GM21825 (cell line): ENCODE results near the gene CTXND1.
"Not testable (repeated sequence)": the region's sequence is repeated elsewhere in the genome, so short reads cannot be mapped to it uniquely, and the experiment has no call there.

Source experiments
- ATAC-seq: cut with Tn5 transposase; IDR thresholded peaks from one replicate; pipeline ENCODE4 v1.9.1; 2021; ENCODE audit warnings: mild to moderate bottlenecking, moderate library complexity; ENCODE audit not compliant: unreplicated experiment

CTXND1 gene

DNA sequence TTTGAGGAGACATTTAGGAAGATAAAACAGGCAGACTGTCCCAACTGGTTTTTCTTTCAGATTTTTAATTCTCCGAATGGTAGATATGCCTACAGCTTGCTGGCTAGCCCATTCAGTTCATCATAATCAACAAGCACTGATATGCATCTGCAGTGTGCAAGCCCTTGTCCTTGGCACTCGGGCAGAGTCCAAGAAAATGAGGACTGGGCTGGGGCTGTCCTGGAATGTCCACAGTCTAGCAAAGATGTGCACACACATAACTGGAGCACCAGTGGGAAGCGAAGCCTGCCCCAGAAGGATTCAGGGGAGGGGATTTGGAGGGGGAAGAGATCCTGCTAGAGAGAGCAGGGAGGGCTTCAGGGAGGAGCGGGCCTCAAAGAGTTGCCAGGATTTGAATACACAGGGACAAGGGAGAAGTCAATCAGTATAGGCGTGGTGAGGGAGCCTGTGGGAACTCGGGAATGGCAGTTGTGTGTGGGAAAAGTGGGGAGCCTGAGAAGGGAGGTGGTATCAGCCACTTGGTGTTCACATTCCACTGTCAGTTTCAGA, 90.5 kb downstream of the CTXND1 start:
- no peak for ATAC-seq

DNA sequence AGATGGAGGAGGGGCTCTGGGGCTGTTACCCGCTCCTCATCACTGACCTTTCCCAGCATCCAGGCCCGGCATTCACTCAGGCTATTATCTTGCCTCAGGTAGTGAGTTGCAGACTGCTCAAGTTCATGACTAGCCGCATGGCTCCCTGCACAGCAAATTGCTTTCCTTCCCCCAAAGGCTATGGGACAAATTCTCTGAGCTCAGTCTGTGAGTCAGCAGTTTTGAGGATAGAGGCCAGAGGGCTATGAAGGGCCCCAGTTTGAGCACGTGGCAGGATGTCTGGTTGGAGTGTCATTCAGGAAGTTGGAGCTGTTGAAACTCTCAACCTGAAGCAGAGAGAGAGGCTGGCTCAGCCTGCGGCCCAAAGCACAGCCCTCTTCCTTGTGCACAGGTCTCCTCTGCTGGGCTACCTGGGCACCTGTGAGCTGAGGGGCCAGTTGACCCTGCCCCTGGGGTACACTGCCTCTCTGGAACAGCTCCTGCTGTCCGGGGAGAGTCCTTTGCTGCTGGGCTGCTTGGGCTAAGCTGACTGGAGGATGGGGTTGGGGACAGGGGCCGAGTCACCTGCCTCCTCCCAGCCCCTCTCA, 91.3 kb downstream of the CTXND1 start:
- peak; percentile 83 for ATAC-seq

DNA sequence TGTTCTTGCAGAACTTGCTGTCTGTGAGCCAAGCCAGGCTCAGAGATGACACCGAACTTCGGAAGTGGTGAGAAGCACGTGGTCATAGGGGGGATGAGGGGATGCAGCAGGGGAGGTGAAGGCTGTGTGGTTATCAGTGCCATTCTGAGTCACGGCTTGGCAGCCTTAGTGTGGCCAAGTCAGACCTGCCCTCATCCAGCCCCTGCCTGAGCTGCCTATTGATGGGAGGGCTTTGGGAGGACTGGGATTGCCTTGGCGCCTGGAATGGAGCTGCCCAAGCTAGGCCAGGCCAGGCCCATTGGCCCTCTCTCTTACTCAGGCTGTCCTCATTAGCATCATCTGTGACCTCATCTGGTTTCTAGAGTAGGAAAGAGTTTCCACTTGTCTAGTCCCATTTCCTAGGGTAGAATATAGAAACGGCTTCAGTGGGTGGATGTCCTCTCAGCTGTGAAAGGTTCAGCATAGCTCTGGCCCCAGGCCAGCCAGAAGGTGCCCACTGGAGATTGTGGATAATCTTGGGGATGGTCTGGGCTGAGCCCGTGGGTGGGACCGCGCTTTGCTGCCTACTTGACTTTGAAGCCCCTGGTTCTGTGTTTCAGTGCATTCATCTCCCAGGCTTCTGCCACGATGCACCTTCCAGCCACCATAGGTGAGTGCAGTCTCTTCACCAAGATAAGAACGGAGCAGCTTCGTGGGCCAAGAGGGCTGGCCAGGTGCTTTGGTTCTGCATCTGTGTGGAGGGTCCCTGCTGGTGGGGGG, 92.0 kb downstream of the CTXND1 start:
- no peak for ATAC-seq

DNA sequence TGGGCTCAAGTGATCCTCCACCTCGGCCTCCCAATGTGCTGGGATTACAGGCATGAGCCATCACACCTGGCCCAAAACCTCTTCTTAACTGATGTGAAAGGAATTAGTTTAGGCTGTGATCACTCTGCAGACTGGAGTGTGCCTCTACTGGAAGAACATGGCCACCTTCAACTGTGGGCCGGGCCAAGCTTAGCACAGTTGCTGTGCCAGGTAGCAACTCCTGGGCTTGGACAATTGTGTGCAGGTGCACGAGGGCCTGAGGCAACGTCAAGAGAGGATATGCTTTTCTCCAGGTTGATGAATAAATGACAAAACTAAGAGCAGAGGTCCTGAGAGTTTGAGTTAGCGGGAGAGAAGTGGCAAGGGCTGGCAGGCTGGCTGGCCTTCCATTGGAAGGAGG, 92.7 kb downstream of the CTXND1 start:
- no peak for ATAC-seq

DNA sequence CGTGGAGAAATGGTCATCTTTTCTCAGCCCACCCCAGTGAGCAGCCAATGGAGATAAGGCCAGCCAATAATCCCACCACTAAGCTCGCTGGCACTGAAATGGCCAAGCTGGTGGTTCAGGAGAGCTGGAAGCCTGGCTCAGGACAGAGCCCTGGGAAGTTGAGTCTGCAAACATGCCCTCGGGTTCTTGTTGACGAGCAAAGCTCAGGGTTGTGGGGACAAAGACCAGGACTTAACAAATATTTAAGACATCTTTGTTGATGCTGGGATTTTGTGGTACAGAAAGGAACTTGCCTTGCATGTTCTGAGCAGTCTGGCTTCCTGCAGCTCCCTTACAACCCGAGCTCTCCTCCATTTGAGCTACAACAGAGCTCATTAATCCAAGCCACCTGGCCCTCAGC, 94.8 kb downstream of the CTXND1 start:
- no peak for ATAC-seq

DNA sequence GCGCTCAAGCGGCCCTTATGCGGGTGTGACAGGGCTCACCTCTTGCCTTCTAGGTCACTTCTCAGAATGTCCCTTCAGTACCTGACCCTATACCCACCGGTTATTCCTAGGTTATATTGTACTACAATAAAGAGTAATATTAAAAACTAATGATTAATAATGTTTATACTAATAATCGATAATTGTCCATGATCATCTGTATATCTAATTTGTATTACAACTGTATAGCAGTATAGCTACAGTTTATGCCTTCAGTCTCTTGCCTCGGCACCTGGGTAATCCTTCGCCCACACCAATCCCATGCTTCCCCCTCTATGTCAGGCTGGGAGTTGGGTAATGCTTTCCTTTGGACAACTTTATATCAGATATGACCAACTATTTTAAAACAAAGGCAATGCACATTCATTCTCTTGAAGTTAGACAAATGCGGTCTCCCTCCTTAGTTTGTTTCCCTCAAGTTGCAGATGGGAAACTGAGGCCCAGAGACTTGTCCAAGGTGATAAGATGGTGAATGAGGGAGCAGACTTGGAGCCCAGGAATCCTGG, 95.8 kb downstream of the CTXND1 start:
- no peak for ATAC-seq

DNA sequence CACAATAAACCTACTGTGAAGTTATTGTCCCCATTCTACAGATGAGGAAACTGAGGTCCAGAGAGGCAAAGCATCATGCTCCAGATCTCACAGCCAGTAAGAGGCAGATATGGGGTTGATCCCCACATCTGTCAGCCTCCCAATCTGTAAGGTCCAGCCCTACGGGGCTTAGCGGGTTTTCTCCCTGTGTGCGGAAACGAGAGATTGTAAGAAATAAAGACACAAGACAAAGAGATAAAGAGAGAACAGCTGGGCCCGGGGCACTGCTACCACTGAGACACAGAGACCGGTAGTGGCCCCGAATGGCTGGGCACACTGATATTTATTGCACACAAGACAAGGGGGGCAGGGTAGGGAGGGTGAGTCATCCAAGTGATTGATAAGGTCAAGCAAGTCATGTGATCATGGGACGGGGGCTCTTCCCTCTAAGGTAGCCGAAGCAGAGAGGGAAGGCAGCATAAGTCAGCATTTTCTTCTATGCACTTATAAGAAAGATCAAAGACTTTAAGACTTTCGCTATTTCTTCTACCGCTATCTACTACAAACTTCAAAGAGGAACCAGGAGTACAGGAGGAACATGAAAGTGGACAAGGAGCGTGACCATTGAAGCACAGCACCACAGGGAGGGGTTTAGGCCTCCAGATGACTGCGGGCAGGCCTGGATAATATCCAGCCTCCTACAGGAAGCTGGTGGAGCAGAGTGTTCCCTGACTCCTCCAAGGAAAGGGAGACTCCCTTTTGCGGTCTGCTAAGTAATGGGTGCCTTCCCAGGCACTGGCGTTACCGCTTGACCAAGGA, 96.4 kb downstream of the CTXND1 start:
- not testable (repeated sequence) for ATAC-seq

DNA sequence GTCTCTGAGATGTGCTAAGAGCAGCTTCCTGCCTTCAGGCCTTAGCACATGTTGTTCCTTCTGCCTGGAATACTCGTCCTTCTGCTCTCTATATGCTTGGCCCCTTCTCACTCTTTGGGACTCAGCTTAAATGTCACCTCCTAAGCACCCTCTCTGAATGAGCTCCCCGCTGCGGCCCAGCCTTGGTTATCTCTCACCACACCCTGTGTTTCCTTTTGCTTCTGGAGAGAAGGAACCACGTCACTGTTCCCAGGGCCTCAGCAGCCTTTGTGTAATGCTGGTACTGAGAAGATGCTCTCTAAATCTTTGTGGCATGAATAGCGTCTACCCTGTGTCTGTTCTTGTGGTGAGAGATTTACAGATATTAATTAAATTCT, 97.0 kb downstream of the CTXND1 start:
- no peak for ATAC-seq

DNA sequence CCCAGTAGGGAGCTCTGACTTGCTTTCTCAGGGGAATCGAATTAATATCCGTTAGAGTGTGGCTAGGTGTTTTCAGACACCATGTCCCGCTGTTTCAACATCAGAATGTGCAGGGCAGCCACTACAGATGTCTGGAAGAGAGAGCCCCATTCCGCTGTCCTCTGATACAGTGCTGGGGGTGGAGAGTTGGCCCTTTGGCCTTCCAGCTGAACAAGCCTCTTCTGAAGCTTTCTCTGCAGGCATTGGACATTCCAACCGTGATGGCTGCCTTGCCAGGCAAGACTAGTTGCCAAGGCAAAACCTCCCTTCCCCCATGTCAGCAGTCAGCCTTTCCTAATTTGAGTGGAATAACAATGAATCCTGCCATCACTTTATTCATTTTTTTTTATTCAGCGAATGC, 97.7 kb downstream of the CTXND1 start:
- ATAC-seq, result no peak

DNA sequence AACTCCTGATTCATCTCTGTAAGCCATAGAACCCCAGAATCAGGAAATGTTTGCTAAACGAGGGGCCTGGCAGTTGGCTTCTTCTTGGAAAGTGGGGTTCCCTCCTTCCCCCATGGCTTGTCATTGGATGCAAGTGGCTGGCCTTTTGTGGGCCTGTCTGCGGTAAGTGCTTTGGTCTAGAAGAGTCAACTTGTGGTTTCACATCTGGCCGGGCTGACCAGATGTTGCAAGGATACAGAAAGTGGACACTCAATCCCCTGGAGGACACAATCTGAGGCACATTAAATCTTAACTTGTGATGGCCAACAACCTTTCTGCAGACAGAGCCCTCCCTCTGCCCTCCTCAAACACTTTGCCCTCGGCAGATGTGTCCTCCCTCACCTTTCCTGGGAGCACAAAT, 98.1 kb downstream of the CTXND1 start:
- ATAC-seq, result no peak

DNA sequence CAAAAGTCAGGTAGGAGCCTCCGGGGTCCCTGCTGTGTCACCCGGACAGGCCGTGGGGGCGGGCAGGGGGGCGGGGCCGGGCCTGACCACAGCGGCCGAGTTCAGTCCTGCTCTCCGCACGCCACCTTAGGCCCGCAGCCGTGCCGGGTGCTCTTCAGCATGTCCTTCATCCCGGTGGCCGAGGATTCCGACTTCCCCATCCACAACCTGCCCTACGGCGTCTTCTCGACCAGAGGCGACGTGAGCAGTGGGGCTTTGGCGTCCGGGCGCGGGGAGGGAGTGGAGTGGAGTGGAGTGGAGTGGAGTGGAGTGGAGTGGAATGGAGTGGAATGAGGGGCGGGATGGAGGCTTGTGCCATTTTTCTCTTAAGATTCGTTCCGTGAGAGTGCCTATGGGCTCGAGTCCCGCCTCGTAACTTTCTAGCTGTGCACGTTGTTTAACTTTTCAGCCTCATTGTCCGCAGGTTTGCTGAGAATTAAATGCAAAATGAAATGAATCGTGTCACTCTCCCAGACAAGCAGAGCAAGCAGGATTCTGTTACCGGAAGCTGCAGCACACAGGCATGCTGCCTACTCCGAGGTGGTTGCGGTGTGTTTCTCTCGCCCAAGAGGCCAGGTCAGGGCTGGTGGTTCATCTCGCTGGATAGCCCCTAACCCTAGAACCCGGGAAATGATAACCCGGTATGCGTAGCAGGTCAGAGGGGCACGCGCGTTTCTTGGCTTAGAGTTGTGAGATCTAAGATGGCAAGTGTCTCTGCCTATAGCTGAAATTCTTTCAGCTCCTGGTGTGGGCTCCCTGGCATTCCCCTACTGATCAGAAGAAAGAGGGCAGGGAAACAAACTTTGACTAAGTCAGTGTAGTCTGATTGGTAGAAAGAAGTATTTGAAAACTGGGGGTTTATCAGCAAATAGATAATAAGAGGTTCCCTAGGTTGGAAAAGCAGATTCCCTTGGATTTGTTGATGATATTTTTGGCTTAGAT, 98.8 kb downstream of the CTXND1 start, which contains the start of gene FAH:
TSS of gene FAH (plus strand) at position 104 of the 981 bp plus-strand sequence. CDS start at position 160, 56 bp downstream.
- peak; percentile 42 for ATAC-seq

DNA sequence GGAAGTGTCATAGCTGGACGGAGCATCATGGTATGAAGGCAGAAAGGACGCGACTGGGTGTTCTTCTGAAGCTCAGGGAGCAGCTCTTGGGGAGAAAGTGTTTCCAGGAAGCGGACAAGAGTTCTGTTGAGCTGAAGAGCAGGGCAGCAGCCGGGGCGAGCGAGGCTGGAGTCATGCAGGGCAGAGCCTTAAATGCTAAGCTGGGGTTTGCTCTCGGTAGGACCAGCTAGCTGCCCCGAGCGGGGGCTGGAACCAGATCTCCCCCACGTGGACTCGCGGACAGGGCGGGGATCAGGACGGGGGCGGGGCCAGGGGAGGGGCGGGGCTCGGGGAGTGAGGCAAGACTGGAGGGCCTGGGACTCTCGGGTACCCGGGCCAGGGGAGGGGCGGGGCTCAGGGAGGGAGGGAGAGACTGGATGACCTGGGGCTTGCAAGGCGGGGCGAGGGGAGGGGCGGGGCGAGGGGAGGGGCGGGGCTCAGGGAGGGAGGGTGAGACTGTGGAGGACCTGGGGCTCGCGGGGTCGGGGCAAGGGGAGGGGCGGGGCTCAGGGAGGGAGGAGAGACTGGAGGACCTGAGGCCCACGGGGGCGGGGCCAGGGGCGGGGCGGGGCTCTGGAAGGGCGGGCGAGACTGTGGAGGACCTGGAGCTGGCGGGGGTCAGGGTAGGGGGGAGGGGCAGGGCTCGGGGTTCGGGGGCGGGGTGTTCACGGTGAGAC, 99.7 kb downstream of the CTXND1 start:
- ATAC-seq, result peak; percentile 74

DNA sequence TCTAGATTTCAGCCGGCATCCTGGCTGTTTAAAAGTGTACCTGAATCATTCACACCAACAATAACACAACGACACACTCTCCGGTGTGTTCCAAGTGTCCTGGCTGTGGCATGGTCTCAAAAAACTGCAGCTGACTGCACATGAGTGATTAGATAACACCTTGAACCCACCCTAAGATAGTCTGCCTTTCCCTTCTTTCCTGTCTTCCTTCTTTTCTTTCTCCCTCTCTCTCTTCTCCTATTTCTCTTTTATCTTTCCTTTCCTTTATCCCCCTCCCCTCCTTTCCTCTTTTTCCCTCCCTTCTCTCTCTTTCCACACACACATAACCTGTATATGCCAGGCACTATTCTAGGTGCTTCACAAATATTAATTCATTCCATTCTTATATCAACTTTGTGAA, 100.4 kb downstream of the CTXND1 start:
- ATAC-seq, result no peak

DNA sequence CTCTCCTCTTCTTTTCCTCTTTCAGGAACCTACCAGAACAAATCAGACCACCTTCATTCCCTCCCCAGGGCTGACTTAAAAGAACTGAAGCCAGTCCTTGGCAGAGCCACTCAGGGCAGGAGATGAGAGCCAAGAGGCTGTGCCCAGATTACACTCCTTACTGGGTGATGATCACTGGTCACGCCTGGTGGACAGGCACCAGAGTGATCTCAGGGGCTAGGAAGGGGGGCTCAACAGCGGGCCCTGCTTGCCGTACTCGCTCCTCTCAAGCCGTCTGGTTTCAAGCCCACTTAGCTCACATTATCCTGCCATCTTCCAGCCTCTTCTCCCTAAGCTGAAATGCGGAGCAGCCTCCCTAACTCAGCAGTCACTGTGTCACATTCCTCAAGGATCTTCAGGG, 100.9 kb downstream of the CTXND1 start:
- no peak for ATAC-seq
